ENCODE measurements around the gene C22orf23.
A peak's percentile ranks its signal among the peaks of the same experiment; 100 is the strongest.
"Not testable (repeated sequence)": the region's sequence is repeated elsewhere in the genome, so short reads cannot be mapped to it uniquely, and the experiment has no call there.

Gene C22orf23

DNA sequence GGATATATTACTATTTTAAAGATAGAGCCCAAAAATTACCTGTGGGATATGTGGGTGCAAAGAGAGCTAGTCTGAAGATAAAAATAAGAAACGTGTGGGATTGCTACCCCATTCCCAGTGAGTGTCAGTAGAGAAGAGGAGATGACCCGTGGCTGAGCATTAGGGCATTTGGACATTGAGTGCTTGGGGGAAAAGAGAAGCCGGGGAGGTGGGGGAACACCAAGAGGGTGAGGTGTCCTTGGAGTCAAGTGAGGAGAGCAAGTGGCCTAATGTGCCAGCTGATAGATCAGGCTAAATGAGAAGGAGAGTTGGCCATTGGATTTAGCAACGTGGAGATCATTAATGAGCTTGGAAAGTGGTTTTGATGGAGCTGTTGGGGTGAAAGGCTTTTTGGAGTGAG is 1.3 kb upstream of the C22orf23 start:
- peak overlapping the region; percentile 97 for H3K4me3 ChIP-seq (ENCODE audit: control insufficient read depth, low read depth, low read length)
- no peak for DNase-seq (ENCODE audit: low read depth)
- TF ChIP-seq, protein P1, sequence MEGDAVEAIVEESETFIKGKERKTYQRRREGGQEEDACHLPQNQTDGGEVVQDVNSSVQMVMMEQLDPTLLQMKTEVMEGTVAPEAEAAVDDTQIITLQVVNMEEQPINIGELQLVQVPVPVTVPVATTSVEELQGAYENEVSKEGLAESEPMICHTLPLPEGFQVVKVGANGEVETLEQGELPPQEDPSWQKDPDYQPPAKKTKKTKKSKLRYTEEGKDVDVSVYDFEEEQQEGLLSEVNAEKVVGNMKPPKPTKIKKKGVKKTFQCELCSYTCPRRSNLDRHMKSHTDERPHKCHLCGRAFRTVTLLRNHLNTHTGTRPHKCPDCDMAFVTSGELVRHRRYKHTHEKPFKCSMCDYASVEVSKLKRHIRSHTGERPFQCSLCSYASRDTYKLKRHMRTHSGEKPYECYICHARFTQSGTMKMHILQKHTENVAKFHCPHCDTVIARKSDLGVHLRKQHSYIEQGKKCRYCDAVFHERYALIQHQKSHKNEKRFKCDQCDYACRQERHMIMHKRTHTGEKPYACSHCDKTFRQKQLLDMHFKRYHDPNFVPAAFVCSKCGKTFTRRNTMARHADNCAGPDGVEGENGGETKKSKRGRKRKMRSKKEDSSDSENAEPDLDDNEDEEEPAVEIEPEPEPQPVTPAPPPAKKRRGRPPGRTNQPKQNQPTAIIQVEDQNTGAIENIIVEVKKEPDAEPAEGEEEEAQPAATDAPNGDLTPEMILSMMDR (conservative IDR thresholded peaks at IDR 0.05; ENCODE audit: control insufficient read depth, insufficient read depth, low read depth, low read length), result no peak

DNA sequence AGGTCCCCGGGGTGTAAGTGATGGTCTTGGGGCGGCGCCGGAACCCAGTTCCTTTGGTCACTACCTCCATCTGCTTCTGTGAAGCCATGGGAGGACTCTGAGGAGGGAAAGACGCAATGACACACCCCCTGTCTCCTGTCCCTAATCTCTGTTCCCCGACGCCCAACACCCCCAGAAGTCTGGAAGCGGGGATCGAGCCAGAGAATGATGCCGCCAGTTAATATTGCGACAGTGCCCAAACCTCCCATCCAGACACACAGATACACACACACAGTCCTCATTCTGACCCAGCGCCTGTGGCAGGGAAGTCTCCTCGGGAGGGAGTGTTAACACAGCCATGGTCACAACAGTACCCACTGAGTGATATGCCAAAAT is 352 bp downstream of the C22orf23 start:
- TF ChIP-seq, protein P1 (conservative IDR thresholded peaks at IDR 0.05; ENCODE audit: control insufficient read depth, insufficient read depth, low read depth, low read length), result no peak
- no peak for DNase-seq (ENCODE audit: low read depth)
- H3K4me3 ChIP-seq (ENCODE audit: control insufficient read depth, low read depth, low read length), result peak overlapping the region; percentile 97

DNA sequence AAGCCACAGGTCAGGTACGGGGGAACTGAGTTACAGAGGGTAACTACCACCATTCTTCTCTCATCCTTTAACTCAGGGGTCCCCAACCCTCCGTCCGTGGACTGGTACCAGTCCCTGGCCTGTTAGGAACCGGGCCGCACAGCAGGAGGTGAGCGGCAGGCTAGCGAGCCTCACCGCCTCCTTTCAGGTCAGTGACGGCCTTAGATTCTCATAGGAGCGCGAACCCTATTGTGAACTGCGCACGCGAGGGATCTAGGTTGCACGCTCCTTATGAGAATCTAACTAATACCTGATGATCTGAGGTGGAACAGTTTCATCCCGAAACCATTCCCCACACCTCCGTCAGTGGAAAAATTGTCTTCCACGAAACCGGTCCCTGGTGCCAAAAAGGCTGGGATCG is 772 bp downstream of the C22orf23 start:
- not testable (repeated sequence) for DNase-seq (ENCODE audit: low read depth)
- H3K4me3 ChIP-seq (ENCODE audit: control insufficient read depth, low read depth, low read length), result peak overlapping the region; percentile 97

DNA sequence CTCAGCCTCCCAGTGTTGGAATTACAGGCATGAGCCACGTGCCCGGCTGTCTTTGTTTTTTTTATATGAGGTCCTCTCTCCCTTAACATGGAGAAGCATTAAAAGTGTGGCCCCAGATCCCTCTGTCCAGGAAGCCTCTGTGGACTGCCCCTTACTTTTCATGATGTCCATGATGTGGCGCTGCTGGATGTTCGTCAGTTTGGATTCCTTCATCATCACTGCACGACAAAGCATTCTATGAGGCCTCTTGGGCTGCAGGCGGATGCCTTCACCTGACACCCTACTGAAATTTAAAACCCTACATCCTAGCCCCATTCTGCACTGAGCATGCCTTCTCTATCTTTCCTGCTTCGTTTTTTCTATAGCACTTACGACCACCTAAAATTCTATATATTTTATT is 2.1 kb downstream of the C22orf23 start:
- no peak overlapping the region for H3K4me3 ChIP-seq (ENCODE audit: control insufficient read depth, low read depth, low read length)
- TF ChIP-seq, protein P1 (conservative IDR thresholded peaks at IDR 0.05; ENCODE audit: control insufficient read depth, insufficient read depth, low read depth, low read length), result no peak
- peak; percentile 25 for DNase-seq (ENCODE audit: low read depth)

DNA sequence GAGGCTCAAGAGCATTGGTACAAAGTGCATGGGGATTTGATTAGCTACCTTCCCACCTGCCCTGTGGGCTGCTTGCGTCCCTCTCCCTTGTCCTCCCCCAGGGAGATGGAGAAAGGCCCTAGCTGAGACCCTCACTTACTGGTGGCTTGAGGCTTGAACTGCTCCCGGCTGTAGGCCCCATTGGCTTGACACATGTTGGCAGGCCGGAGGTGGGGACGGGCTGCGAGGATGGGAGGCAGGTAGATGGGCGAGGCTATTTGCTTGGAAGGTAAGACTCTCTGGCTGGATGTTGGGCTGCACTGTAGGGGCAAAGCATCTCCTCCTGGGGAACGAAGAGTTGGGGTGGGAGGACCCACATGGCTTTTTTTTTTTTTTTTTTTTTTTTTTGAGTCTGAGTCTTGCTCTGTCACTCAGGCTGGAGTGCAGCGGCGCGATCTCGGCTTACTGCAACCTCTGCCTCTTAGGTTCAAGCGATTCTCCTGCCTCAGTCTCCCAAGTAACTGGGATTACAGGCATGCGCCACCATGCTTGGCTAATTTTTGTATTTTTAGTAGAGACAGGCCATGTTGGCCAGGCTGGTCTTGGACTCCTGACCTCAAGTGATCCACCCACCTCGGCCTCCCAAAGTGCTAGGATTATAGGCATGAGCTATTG is 6.1 kb downstream of the C22orf23 start:
- DNase-seq (ENCODE audit: low read depth); H3K4me3 ChIP-seq (ENCODE audit: control insufficient read depth, low read depth, low read length): not testable (repeated sequence)

DNA sequence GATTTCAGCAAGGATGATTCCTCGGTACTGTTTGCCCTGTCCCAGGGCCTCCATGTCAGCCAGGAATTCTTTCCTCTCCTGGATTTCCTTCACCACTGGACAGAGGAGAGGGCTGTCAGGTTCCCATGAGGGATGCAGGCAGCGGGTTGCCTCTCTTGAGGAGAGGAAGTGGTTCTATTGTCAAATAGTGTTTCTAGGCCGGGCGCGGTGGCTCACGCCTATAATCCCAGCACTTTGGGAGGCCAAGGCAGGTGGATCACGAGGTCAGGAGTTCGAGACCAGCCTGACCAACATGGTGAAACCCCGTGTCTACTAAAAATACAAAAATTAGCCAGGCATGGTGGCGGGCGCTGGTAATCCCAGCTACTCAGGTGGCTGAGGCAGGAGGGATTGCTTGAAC is 9.0 kb downstream of the C22orf23 start:
- H3K4me3 ChIP-seq (ENCODE audit: control insufficient read depth, low read depth, low read length); DNase-seq (ENCODE audit: low read depth): not testable (repeated sequence)

DNA sequence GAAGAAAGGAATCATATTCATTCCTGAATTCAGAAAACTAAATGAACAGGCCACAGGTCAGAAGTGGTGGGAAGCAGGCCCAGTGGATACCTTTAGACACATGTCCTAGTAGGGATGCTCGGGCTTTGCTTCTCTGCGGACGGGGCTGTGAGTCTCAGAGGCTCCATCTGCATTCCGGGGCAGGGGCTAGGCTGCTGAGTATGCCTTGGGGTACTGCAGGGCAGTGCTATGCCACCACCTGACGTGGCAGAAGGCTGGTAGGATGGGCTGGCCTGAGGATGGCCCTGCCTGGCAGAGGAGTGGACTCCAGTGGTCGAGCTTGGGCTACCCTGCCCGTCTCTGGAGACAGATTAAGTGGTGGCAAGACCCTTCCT is 9.6 kb downstream of the C22orf23 start:
- TF ChIP-seq, protein P1 (conservative IDR thresholded peaks at IDR 0.05; ENCODE audit: control insufficient read depth, insufficient read depth, low read depth, low read length), result no peak
- H3K4me3 ChIP-seq (ENCODE audit: control insufficient read depth, low read depth, low read length), result no peak overlapping the region

DNA sequence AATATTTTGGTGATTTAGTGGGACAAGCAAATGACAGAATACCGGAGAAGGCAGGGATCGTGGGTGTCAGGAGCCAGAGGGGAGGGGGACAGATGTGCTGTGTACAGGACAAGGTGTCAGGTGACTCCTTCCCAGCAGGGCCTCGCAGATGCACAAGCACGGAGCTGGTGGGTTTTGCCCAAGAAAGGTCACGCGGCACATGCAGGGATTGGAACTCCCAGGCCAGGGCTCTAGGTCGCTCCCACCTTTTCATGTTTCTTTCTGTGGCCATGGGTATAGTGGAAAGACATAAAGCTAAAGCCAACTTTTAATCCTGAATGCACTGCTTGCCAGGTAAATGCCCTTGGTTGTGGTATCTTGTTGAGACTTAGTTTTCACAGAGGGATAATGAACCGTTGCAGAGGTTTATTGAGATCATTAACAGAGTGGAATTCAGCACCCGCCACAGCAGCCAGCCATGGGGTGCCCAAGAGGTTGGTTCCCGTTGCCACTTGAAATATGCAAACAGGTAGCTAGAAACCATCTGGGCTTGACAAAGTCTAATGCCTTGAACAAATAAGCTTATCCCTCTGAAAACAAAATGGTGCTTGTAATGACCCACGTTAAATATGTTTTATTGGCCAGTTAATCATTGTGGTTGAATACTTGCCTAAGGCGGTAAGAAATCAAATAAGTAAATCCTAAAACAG is 10.1 kb downstream of the C22orf23 start:
- DNase-seq (ENCODE audit: low read depth), result no peak
- TF ChIP-seq, protein P1 (conservative IDR thresholded peaks at IDR 0.05; ENCODE audit: control insufficient read depth, insufficient read depth, low read depth, low read length), result no peak
- H3K4me3 ChIP-seq (ENCODE audit: control insufficient read depth, low read depth, low read length), result no peak overlapping the region

More for the DNA sequence above, 9.6 kb downstream of the C22orf23 start:
- DNase-seq (ENCODE audit: low read depth), result no peak

Data from fibroblast of mammary gland (primary cell).